Esophagus squamous epithelium (tissue), 5 donors: ENCODE results near the gene SPACA1. TPM values are rescaled to one million over a fixed set of nuclear protein-coding genes. Genes with fewer than 3 reads are reported as not detected.

Experiments used
- DNase-seq: peaks from one replicate; lab custom pipeline; 2025; lab: John Stamatoyannopoulos, UW
- H3K27ac ChIP-seq, 4 donors: fragments of 200-600 bp; sonication (generic); one replicate each; pipeline ENCODE4 v1.5.1; 2016 to 2019; ENCODE audit warnings: mild to moderate bottlenecking in 1 of 4
- H3K27me3 ChIP-seq, 4 donors: fragments of 200-600 bp; sonication (generic); 1 replicate in 3 of 4; 2 replicates in 1 of 4; pipeline versions ENCODE4 v1.5.1 to v1.6.0; 2017 to 2021; ENCODE audit warnings: antibody characterized with exemption in 1 of 4
- H3K36me3 ChIP-seq, 3 donors: fragments of 200-600 bp; sonication (generic); one replicate each; pipeline ENCODE4 v1.5.1; 2016 to 2019
- H3K4me1 ChIP-seq, 3 donors: fragments of 200-600 bp; sonication (generic); one replicate each; pipeline ENCODE4 v1.5.1; 2017 to 2019
- H3K4me3 ChIP-seq, 4 donors: fragments of 200-600 bp; sonication (generic); 1 replicate in 3 of 4; 2 replicates in 1 of 4; pipeline ENCODE4 v1.5.1; 2016 to 2019; ENCODE audit warnings: mild to moderate bottlenecking in 2 of 4, moderate library complexity in 1 of 4
- H3K9me3 ChIP-seq, 3 donors: fragments of 200-600 bp; sonication (generic); one replicate each; pipeline ENCODE4 v1.5.1; 2016 to 2019
- POLR2A ChIP-seq, 4 donors: fragments of 450-650 bp; IDR thresholded peaks; one replicate each; pipeline ENCODE4 v1.6.1; 2017; ENCODE audit warnings: antibody characterized with exemption in 4 of 4, mild to moderate bottlenecking in 4 of 4, moderate library complexity in 3 of 4
- WGBS, 2 donors: methylation state at CpG; one replicate each; pipeline ENCODE4 v1.1.5; 2018; 5-methylcytosine and 5-hydroxymethylcytosine counted together
- intact Hi-C: fragments of 100-400 bp; cut with DNase I; formaldehyde crosslinking; loops from one replicate; pipeline ENCODE4 v1.15.0; 2022
- total RNA-seq, 4 donors: library from RNA; depleted of rRNA; stranded (reverse); fragments of >200 nt; gene quantifications; one replicate each; pipeline ENCODE4 v1.1.0, GENCODE V29; 2016
- TF ChIP-seq, protein P1 (sequence below), 6 experiments: fragments of 450-650 bp in 4 of 6; fragments of 200-600 bp in 2 of 6; sonication (generic) in 2 of 6; IDR thresholded peaks; one replicate each; pipeline ENCODE4 v1.5.1; 2016 to 2019; ENCODE audit warnings: antibody characterized with exemption in 6 of 6, mild to moderate bottlenecking in 4 of 6, moderate library complexity in 4 of 6
- donor health status: DM: yes; HTN: yes; CAD: no.

SPACA1 gene
- total RNA-seq, 4 donors from 2014 or later = not detected

DNA sequence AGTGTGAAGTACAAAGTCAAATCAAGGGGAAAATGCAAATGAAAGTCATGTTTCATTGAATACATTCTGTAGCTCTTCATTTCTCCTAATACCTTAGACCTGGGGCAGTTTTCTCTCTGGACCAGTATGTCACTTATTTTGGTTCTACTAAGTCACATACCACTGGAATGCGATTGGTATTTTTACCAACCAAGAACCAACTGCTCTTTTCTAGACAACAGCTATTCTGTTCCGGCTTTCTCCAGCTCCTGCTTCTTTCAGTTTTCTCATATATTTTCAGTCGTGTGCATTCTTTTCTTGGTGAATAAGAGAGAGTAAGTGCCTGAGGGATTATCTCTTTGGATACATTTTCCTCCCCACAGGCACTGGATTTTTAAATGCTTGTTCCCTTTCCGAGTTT lies 39.2 kb upstream of the SPACA1 start:
- Histone ChIP-seq H3K9me3 (no peaks in the 10 kb centered on the region), H3K27me3 (peaks cover 0 to 9% (median 0%) of the 10 kb centered on the region in 4 donors), H3K4me3 (no peak overlapping the region), H3K4me1 (no peaks in the 10 kb centered on the region), H3K36me3 (no peaks in the 10 kb centered on the region), H3K27ac (no peak overlapping the region)
- 43 to 47% methylated on average over 4 of the region's 4 CpGs for WGBS, 2 donors
- intact Hi-C loops = no loop called here
- TF ChIP-seq, protein P1, sequence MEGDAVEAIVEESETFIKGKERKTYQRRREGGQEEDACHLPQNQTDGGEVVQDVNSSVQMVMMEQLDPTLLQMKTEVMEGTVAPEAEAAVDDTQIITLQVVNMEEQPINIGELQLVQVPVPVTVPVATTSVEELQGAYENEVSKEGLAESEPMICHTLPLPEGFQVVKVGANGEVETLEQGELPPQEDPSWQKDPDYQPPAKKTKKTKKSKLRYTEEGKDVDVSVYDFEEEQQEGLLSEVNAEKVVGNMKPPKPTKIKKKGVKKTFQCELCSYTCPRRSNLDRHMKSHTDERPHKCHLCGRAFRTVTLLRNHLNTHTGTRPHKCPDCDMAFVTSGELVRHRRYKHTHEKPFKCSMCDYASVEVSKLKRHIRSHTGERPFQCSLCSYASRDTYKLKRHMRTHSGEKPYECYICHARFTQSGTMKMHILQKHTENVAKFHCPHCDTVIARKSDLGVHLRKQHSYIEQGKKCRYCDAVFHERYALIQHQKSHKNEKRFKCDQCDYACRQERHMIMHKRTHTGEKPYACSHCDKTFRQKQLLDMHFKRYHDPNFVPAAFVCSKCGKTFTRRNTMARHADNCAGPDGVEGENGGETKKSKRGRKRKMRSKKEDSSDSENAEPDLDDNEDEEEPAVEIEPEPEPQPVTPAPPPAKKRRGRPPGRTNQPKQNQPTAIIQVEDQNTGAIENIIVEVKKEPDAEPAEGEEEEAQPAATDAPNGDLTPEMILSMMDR (IDR thresholded peaks at IDR 0.05) = no peak
- no peak for TF ChIP-seq POLR2A (IDR thresholded peaks at IDR 0.05)
- no peak for DNase-seq

DNA sequence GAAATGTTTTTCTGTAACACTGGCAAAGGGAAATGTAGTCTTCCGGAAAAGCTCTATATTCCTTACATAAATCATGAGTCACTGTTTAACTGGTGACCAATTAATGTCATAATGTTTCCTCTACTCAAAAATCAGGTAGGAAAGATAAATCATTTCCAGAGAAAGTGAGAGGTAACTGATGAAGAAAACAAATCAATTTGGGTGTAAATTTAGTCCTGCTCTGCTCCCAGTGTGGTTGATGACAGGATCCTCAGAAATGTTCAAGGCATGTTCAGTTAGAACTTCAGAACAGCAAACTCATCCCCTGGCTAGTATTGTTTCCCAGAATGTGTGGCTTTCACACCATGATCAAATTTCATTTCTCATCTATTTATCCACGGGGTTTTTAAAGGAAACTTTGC lies 38.8 kb upstream of the SPACA1 start:
- Histone ChIP-seq H3K4me1 (no peaks in the 10 kb centered on the region), H3K9me3 (no peaks in the 10 kb centered on the region), H3K4me3 (no peak overlapping the region), H3K27ac (no peak overlapping the region), H3K36me3 (no peaks in the 10 kb centered on the region), H3K27me3 (peaks cover 0 to 9% (median 0%) of the 10 kb centered on the region in 4 donors)
- DNase-seq = no peak
- TF ChIP-seq, protein P1 (IDR thresholded peaks at IDR 0.05) = no peak
- TF ChIP-seq POLR2A (IDR thresholded peaks at IDR 0.05) = no peak
- intact Hi-C loops = no loop called here
- 10 to 20% methylated on average over 2 of the region's 2 CpGs for WGBS, 2 donors

DNA sequence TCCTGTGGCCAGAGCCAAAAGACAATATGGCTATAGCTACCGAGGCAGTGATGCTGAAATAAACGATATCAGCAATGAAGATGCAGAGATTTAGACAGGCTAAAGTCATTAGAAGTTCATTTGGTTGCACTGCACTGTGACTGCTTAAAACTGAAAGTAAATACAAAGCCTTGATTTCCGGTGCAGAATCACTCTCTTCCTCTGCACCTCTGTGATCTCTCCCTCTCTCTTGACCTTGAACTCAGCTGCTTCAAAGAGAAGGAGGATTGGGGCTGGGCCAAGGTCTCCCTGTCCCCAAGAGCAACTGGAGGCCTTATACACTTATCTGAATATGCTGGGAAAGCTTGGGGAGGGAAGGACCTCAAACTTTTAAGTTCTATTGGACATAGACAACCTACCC lies 34.6 kb upstream of the SPACA1 start:
- Histone ChIP-seq H3K27ac (no peak overlapping the region), H3K9me3 (no peaks in the 10 kb centered on the region), H3K27me3 (no peaks in the 10 kb centered on the region), H3K4me1 (no peaks in the 10 kb centered on the region), H3K36me3 (no peaks in the 10 kb centered on the region), H3K4me3 (no peak overlapping the region)
- TF ChIP-seq POLR2A (IDR thresholded peaks at IDR 0.05) = no peak
- TF ChIP-seq, protein P1 (IDR thresholded peaks at IDR 0.05) = no peak
- no peak for DNase-seq
- WGBS, 2 donors = 38 to 44% methylated on average over 3 of the region's 3 CpGs
- intact Hi-C loops = no loop called here

DNA sequence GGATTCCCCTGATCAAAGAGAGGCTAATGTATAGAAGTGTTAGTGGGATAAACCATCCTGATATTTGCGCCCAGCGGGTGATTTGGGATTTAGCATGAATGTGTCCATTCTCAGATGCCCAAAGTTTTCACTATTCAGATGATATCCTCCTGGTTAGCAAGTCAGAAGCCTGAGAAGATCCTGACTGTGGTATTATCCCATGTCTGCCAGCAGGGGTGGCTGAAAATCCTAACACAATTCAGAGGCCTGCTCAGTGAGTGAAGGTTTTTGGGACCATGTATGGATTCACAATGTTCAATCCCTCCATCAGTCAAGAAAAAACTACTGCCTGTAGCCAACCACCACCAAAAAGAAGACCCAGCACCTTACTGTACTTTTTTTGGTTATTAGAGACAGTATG lies 34.1 kb upstream of the SPACA1 start:
- intact Hi-C loops = no loop called here
- no peaks in the 10 kb centered on the region for H3K36me3 ChIP-seq
- H3K27me3 ChIP-seq = no peaks in the 10 kb centered on the region
- H3K4me1 ChIP-seq = no peaks in the 10 kb centered on the region
- H3K9me3 ChIP-seq = no peaks in the 10 kb centered on the region
- no peak for DNase-seq
- TF ChIP-seq POLR2A (IDR thresholded peaks at IDR 0.05) = no peak
- TF ChIP-seq, protein P1 (IDR thresholded peaks at IDR 0.05) = no peak
- WGBS, 2 donors = 100% methylated on average over 1 to 2 of the region's 2 CpGs
- H3K27ac ChIP-seq = no peak overlapping the region
- no peak overlapping the region for H3K4me3 ChIP-seq

DNA sequence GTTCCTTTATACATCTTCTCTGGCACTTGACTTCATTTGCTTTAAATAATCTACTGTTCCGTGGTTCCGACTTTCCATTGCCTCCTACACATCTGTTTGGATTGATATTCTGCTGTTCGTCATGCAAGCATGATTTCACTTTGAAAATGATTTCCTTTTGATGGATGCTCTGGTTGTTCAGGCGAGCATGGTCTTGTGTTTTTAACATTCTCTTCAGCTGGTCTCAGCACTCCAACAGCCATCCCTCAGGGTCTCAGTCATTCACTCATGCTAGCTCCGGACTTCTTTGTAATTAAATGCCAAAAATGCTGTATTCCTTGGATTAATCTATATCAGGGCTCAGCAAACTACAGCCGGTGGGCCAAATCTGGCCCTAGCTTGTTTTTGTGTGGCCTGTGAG lies 27.2 kb upstream of the SPACA1 start:
- Histone ChIP-seq H3K27ac (no peak overlapping the region), H3K27me3 (no peaks in the 10 kb centered on the region), H3K4me1 (no peaks in the 10 kb centered on the region), H3K4me3 (no peak overlapping the region), H3K9me3 (no peaks in the 10 kb centered on the region), H3K36me3 (no peaks in the 10 kb centered on the region)
- DNase-seq = no peak
- intact Hi-C loops = no loop called here
- TF ChIP-seq, protein P1 (IDR thresholded peaks at IDR 0.05) = no peak
- no peak for TF ChIP-seq POLR2A (IDR thresholded peaks at IDR 0.05)
- 42 to 50% methylated on average over 6 of the region's 6 CpGs for WGBS, 2 donors
